NCI-H526 treated with DMSO at 0.1 percent for 48 hours (cell line): ENCODE results near the gene EHBP1.

Experiments
- DNase-seq: peaks from one replicate; lab custom pipeline; 2025; lab: John Stamatoyannopoulos, UW

The EHBP1 gene

DNA sequence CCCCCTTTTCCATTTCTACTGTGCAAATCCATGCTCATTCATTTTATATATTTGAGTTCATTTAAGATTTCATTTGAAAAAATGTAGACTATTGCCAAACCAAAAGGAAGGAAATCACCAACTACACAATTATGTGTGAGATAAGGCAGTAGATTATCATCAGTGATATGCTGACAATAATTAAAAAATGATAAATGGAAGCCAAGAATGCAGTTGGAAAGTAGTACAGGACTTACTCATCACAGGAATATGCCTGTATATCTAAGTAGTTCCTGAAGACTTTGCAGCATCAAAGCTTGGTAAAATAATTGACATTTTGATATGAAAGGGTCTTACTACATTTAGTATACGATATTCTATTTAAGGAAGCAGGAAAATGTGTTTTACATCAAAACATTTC is 179.0 kb downstream of the EHBP1 start:
- no peak for DNase-seq

DNA sequence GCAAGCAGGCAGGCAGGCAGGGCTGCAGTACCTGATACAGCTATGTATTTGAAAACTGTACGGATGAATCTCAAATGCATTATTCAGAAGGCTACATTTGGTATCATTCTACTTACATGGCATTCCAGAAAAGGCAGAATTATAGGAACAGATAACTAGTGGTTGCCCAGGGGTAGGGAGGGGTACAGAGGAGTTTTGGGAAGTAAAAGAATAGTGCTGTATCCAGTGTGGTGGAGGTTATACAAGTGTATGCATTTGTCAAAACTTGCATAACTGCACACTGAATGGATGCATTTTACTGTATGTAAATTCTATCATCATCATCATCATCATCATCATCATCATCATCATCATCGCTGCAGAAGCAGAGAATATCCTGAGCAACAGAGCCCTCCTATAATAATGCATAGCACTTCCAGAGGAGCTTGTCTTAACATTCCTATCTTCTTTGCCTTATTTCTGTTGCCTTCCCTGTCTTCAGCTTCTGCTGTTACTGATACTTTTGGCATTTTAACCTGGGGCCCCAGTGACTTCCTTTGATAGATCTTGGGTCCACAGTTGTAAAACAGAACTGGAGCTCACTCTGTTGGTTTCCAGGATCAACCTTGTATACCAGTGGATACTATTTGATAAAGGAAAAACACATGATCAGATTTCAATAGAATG is 189.6 kb downstream of the EHBP1 start:
- DNase-seq, result no peak

DNA sequence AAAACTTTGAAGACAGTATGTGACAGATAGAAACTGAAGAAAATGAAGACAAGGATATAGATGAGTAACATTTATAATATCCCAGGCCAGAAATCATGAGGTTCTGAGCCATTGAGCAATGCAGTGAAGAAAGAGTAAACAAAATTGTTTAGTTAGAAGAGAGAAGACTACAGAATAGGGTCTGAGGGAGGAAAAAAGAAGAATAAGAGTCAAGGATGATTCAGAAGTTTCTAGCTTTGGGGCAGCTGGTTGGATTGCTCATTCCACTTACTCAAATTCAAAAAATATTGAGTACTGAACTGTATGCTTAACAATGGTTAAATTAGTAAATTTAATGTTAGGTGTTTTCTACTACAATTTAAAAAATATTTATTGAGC is 190.1 kb downstream of the EHBP1 start:
- DNase-seq, result no peak

DNA sequence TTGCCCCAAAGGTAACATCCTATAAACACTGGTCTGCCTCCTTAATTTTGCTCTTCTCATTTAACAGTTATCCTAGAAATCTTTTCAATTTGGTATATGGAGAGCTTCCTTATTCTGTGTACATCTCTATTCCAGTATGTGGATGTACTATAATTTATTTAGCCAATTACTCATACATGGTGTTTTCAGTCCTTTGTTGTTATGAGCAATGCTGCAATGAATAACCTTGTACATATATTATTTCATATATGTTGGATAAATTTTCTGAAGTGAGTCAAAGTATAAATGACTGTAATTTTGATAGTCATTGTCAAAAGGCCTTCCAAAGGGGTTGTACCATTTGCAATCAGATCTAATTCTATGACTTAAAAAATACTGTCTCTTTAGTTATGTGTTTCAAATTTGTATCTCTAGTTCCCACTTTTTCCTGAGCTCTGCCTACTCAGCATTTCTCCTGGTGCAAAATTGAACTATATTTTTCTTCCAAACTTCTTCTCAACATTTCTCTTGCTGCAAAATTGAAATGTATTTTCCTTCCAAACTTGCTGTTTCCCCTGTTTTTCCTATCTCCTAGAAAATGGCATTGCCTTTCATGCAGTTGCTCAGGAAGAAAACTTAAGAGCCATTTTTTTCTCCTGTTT is 191.8 kb downstream of the EHBP1 start:
- DNase-seq, result no peak

DNA sequence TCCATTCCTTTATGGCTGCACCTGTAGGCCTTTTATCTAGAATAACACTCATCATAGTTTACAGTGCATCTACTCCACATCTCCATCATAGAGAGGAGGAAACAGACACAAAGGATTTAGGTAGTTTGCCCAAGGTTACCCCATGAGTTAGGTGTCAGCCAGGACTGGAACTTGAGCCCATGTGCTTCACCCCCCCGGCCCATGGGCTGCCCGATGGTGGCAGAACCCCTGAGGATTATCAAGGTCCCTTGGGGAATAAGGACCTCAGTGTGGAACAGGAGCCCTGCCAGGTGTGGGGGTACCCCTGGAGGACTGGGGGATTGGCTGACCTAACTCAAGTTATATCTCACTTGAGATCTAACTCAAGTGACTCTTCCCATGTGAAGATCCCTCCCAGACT is 198.8 kb downstream of the EHBP1 start:
- DNase-seq, result no peak

DNA sequence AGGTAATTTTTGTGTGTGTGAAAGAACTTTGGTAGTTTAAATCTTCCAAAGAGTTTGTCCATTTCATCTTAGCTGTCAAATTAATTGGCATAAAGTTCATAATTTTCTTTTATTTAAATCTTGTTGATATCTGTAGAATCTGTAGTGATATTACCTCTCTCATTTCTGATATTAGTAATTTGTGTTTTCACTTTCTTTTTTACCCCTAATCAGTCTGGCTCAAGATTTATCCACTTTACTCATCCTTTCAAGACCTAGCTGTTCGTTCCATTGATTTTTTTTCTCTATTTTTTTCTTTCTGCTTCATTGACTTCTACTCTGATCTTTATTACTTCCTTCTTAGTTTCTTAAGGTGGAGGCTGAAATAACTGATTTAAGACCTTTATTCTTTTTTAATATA is 202.6 kb downstream of the EHBP1 start:
- DNase-seq, result no peak

- DNase-seq, result no peak
Measured at GRCh38 chr2:62913311-62913710, 207.8 kb downstream of the EHBP1 start.

GRCh38 chr2:62919041-62919440 is 213.5 kb downstream of the EHBP1 start:
- DNase-seq, result no peak

DNA sequence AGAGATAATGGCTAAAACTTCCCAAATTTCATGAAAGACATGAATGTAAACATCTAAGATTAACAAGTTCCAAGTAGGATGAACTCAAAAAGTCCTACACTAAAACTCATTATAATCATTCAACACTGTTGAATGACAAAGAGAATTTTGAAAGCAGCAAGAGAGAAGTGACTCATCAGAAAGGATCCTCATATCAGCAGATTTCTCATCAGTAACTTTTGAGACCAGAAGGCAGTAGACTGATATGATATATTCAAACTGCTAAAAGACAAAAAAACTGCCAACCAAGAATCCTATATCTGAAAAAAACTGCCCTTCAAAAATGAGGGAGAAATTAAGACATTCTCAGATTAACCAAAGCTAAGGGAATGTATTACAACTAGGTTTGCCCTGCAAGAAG is 214.6 kb downstream of the EHBP1 start:
- no peak for DNase-seq

GRCh38 chr2:62923242-62923641 is 217.7 kb downstream of the EHBP1 start:
- no peak for DNase-seq

GRCh38 chr2:62923881-62924280 is 218.4 kb downstream of the EHBP1 start:
- no peak for DNase-seq

GRCh38 chr2:62928015-62928414 is 222.5 kb downstream of the EHBP1 start:
- DNase-seq, result no peak

DNA sequence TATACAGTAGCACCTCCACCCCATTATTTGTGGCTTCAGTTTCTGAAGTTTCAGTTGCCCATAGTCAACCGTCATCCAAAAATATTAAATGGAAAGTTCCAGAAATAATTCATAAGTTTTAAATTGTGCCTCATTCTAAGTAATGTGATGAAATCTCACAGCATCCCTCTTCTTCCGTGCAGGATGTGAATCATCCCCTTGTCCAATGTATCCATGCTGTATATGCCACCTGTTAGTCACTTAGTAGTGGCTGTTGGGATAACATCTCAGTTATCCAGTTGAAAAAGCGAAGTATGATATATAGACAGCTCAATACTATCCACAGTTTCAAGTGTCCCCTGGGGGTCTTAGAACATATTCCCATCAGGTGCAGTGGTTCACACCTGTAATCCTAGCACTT is 226.0 kb downstream of the EHBP1 start:
- no peak for DNase-seq

DNA sequence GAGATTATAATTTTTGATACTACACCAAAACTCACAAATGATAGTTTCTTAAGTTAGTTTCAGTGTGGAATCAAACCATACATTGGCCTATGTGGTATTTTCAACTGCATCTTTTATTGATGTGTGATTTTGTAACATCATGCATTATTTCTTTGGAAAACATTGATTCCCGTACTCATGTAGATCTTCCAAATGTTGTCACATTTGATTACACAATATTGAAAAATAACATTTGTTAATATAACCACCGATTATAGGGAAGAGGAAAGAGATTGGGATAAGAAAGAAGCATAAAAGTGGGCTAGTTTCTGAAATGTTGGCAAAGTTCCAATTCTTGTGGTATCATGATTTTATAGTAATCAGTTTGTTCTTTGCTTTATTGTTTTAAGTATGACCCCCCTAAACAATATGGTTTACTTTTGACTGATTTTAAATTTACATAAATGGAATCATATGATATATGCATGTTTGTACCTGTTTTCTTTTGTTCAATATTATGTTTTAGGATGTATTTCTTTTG is 227.9 kb downstream of the EHBP1 start:
- no peak for DNase-seq

- no peak for DNase-seq
Measured at GRCh38 chr2:62934517-62934916, 229.0 kb downstream of the EHBP1 start.

- no peak for DNase-seq
Measured at GRCh38 chr2:62938126-62938525, 232.6 kb downstream of the EHBP1 start.

GRCh38 chr2:62939735-62940491 is 234.4 kb downstream of the EHBP1 start:
- no peak for DNase-seq

DNA sequence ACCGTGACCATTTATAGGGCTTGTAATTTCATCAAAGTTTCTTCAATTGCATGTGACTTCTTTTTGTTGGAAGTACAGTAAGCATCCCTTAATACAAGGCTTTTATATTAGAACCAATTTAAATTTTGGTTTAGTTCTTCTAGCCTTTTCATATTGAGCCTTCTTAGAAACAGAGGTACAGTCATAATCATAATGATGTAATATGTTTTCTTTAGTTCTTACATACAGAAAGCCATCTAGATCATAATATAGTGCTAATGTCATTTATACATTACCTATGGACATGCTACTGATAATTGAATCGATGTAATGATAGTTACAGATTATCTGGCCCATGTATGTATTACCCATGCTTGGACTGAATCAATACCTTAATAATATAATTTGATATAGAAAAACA is 235.2 kb downstream of the EHBP1 start:
- no peak for DNase-seq

DNA sequence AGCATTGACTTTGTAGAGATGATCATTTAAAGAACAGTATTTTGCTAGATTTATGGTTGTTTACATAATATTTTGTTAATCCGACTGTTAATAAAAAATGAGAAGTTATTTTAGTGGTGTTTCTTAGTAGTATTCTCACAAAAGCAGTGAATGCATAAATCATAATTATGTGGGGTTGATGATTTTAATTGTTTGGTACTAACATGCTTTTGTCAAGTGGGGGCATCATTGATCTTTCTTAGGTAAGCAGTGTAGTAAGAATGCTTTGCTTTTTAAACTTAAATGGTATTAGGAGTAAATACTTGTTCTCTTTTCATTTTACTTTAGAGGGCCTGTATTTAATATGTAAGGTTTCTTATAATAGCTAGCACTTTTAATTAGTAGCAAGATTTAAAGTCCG is 235.9 kb downstream of the EHBP1 start:
- DNase-seq, result no peak

GRCh38 chr2:62944362-62944761 is 238.8 kb downstream of the EHBP1 start:
- no peak for DNase-seq

GRCh38 chr2:62947403-62947802 is 241.9 kb downstream of the EHBP1 start:
- DNase-seq, result no peak

DNA sequence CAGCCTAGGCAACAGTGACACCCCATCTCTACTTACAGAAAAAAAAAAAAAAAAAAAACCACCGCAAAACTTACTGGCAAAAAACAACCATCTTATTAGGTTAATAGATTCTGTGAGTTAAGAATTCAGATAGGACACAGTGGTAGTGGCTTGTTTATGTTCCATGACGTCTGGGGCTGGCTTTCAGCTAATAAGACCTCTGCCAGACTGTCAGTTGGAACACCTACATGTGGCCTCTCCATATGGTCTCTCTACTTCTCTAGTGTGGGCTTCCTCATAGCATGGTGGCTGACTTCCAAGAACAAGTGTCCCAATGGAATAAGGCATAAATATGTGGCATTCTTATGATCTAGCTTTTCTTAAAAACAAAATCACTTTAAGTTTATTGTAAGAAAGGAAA is 251.1 kb downstream of the EHBP1 start:
- no peak for DNase-seq

DNA sequence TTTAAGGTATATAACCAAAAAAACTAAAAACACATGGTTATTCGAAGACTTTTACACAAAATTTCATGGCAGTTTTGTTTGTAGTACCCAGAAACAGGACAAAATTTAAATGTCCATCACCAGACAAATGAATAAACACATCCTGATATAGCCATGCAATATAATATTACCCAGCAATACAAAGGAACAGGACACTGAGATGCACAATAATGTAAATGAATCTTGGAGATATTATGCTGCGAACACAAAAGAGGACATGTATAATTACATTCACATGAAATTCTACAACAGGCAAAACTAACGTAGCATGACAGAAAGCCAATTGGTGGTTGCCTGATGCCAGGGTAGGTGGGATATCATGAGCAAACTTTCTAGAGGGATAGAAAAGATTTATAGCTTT is 252.7 kb downstream of the EHBP1 start:
- DNase-seq, result no peak
